IPS-15b (cell line): ENCODE results near the gene ALCAM.

ENCODE experiments used
- H3K27me3 ChIP-seq: one replicate; pipeline ENCODE4 v1.6.1; 2013; ENCODE audit warnings: low read length; ENCODE audit not compliant: control insufficient read depth, insufficient read depth
- H3K36me3 ChIP-seq: one replicate; pipeline ENCODE4 v1.6.1; 2013; ENCODE audit warnings: low read length; ENCODE audit not compliant: control insufficient read depth, insufficient read depth
- H3K4me1 ChIP-seq: one replicate; pipeline ENCODE4 v1.6.1; 2013; ENCODE audit warnings: mild to moderate bottlenecking, low read length; ENCODE audit not compliant: control insufficient read depth, insufficient read depth
- H3K4me3 ChIP-seq: one replicate; pipeline ENCODE4 v1.5.1; 2013; ENCODE audit warnings: low read depth, low read length
- H3K9ac ChIP-seq: one replicate; pipeline ENCODE4 v1.6.1; 2013; ENCODE audit warnings: low read depth, mild to moderate bottlenecking, low read length
- H3K9me3 ChIP-seq: one replicate; pipeline ENCODE4 v1.6.1; 2013; ENCODE audit warnings: mild to moderate bottlenecking, low read length; ENCODE audit not compliant: control insufficient read depth, insufficient read depth

ALCAM gene

DNA sequence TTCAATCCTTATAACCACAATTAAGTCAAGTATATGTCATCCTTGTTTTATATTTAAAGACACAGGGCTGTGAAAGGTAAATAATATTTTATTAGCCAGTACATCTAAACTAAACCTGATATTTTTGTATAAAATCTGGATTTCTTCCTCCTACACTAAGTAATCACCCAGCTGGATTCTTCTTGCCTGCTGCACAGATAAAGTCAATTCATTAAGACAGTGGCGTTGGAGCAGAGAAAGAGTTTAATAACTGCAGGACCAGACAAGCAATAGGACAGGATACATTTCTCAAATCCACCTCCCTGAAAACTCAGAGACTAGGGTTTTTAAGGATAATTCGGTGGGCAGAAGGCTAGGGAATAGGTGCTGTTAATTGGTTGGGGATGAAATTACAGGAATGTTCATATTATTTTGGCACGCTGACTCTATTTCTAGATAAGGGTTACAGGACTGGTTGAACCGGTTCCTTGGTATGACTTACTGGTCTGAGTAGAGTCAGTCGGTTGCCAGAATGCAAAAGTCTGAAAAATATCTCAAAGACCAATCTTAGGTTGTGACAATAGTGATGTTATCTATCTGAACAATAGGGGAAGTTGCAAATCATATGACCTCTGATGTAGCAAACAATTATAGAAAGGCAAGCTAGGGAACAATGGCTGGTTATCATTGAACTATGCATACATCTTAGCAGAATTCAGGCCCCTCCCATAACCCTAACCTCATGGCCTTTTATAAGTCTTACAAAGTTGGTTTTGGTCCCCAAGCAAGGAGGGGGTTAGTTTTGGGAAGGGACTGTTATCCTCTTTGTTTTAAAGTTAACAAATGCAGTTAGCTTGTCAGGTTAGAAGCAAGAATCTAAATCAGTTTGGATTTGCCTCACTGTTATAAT, 244.8 kb downstream of the ALCAM start:
- H3K27me3 ChIP-seq = peaks cover 6% of the 10 kb centered on the region
- H3K36me3 ChIP-seq = no peaks in the 10 kb centered on the region
- no peak overlapping the region for H3K4me3 ChIP-seq
- H3K4me1 ChIP-seq = peaks cover 2% of the 10 kb centered on the region
- no peaks in the 10 kb centered on the region for H3K9me3 ChIP-seq
- H3K9ac ChIP-seq = no peak overlapping the region

DNA sequence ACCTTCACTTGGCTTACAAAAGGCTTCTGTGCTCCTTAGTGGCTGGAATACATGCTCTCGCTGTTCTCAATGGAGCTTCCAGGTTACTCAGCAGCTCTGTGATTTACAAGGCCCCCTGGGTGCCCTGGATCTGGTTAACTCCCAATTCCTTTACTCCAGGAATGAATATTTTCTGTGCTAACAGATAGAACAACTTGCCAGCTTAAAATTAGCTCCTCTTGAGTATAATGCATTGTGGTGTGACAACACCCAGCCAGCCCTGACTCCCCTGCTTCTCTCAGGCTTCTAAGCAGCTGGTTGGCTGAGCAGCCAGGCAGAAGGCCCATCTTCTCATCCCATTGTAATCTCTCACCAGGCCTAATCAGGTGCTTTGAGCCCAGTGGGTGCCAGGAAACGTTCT, 246.4 kb downstream of the ALCAM start:
- Histone ChIP-seq H3K36me3 (no peaks in the 10 kb centered on the region), H3K4me1 (peaks cover 2% of the 10 kb centered on the region), H3K27me3 (peaks cover 6% of the 10 kb centered on the region), H3K9ac (no peak overlapping the region), H3K9me3 (no peaks in the 10 kb centered on the region), H3K4me3 (no peak overlapping the region)

DNA sequence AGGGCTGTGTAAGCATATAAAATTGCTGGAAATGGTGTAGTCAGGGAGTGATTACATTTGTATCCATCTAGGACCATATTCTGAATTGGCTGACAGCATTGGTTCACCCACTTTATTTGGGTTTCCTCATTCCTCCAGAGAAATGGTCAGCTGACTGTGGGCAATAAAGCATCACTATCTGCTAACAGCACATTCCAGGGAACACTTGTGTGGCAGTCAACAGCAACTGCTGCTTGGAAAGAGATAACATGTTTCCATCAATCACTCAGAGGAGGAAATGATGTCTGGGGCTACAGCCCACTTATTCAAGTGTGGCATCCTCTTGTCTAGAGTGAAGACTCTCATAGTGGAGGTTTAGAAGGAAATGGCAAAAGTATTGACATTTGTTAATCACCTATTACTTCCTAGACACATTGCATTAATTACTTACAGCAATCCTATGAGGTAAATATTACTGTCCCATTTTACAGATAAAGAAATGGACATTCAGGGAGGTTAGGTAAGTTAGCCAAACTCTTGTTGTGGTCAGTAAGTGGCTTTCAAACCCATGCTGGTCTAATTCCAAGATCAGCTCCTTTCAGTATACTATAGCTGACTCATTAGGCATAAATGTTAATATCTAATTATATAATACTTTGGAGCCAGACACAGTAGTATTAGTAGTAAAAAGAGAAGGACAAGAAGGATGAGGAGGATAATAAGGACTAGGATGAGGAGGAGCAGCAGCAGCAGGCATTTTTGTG, 247.8 kb downstream of the ALCAM start:
- Histone ChIP-seq H3K9ac (no peak overlapping the region), H3K27me3 (no peaks in the 10 kb centered on the region), H3K4me3 (no peak overlapping the region), H3K36me3 (no peaks in the 10 kb centered on the region), H3K9me3 (no peaks in the 10 kb centered on the region), H3K4me1 (no peaks in the 10 kb centered on the region)

- no peaks in the 10 kb centered on the region for H3K9me3 ChIP-seq
- no peaks in the 10 kb centered on the region for H3K36me3 ChIP-seq
- H3K4me3 ChIP-seq = no peak overlapping the region
- no peak overlapping the region for H3K9ac ChIP-seq
- no peaks in the 10 kb centered on the region for H3K27me3 ChIP-seq
- no peaks in the 10 kb centered on the region for H3K4me1 ChIP-seq
These were observed 249.1 kb downstream of the ALCAM start for GRCh38 chr3:105615814-105616213.

DNA sequence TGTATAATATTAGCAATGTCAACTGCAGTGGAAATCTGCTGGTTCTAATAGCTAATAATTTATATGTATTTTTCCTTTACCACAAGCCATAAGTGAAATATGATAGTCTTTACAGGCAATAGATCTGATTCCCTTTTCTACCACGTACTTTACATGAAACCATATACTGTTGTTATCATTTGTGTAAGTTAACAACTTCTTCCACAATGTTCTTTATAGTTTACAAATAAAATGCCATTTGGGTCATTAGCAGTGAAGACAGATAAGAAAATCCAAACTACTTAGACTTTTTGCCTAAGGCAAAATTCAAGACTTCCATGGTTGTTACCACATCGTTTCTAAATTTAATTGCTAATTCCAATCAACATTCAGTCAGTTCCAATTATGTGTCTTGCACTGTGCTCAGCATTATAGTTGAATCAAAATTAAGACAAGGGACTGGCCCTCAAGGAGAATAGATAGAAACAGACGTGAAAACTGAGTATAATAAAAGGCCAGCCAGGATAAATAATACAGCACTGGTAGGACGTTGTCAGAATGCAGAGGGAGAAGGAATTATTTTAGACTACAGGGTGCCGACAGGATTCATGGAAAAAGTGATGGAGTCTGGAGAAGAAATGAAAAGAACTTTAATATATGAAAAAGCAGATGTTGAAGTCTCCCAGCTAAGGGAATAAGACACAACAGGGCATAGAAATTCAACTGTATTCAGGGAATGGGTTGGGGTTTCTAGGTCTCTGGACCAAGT, 249.8 kb downstream of the ALCAM start:
- Histone ChIP-seq H3K36me3 (no peaks in the 10 kb centered on the region), H3K4me3 (no peak overlapping the region)

DNA sequence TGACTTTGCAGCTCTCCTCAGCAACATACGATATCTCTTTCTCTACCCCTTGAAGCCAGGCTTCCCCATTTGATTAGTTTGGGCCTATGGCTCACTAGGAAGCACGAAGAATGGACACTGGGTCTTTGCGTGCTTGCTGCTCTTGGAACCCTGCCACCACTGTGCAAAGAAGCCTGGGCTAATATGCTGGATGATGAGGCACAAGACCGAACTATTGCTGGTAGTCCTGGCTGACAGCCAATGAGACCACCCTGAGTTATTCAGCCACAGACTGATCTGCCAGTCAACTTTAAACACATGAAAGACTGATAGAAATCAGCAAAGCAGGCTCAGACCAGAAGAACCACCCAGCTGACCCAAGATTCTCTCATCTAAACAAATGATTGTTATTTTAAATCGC, 251.8 kb downstream of the ALCAM start:
- Histone ChIP-seq H3K9ac (no peak overlapping the region), H3K4me3 (no peak overlapping the region), H3K4me1 (no peaks in the 10 kb centered on the region), H3K9me3 (no peaks in the 10 kb centered on the region), H3K27me3 (no peaks in the 10 kb centered on the region), H3K36me3 (no peaks in the 10 kb centered on the region)

More for the DNA sequence above, 249.8 kb downstream of the ALCAM start:
- no peaks in the 10 kb centered on the region for H3K4me1 ChIP-seq
- H3K9me3 ChIP-seq = no peaks in the 10 kb centered on the region
- H3K9ac ChIP-seq = no peak overlapping the region
- no peaks in the 10 kb centered on the region for H3K27me3 ChIP-seq

DNA sequence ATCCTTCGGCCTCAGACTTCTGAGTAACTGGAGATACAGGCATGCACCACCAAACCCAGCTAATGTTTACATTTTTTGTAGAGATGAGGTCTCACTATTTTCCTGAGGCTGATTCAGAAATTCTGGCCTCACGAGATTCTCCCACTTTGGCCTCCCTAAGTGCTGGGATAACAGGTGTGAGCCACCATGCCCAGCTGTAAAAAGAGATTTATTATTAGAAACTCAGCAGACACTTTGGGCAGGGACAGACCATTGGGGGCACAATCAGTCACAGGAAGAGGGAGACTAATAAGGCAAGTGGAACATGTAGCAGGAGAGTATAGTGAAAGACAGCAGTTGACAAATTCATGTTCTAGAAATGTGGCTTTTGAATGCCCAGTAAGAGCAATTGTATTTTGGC, 252.9 kb downstream of the ALCAM start:
- Histone ChIP-seq H3K36me3 (no peaks in the 10 kb centered on the region), H3K9me3 (no peaks in the 10 kb centered on the region), H3K4me1 (no peaks in the 10 kb centered on the region), H3K4me3 (no peak overlapping the region), H3K27me3 (no peaks in the 10 kb centered on the region), H3K9ac (no peak overlapping the region)

DNA sequence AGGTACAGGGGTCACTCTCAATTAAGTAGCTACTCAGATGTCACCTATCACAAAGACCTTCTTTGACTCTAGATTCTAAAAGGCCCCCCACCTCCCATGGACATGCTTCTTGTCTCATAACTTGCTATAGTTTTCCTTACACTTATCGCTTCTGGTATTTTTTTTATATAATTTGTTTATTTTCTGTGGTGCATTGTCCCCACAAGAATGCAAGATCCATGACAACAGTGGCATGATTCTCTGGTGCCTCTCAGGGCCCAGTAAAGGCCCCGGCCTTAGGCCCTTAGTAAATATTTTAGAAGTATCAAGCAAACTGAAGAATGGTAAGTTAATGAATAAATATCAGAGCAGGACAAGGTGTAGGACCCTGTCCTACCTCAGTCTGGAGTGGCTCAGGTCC, 253.5 kb downstream of the ALCAM start:
- H3K9ac ChIP-seq = no peak overlapping the region
- H3K27me3 ChIP-seq = no peaks in the 10 kb centered on the region
- H3K36me3 ChIP-seq = no peaks in the 10 kb centered on the region
- no peak overlapping the region for H3K4me3 ChIP-seq
- H3K4me1 ChIP-seq = no peaks in the 10 kb centered on the region
- H3K9me3 ChIP-seq = no peaks in the 10 kb centered on the region

- Histone ChIP-seq H3K36me3 (no peaks in the 10 kb centered on the region), H3K27me3 (no peaks in the 10 kb centered on the region), H3K9ac (no peak overlapping the region), H3K4me3 (no peak overlapping the region), H3K4me1 (no peaks in the 10 kb centered on the region), H3K9me3 (no peaks in the 10 kb centered on the region)
These were observed 255.5 kb downstream of the ALCAM start for GRCh38 chr3:105622169-105622568.
